HTR-8/SVneo (cell line): ENCODE data around the gene LRFN4.

ENCODE experiments used
- DNase-seq: peaks from one replicate; pipeline ENCODE4 v3.0.0; 2011; ENCODE audit warnings: low spot score, mixed read lengths; ENCODE audit not compliant: insufficient read length
- FAIRE-seq: peaks from 2 replicates; lab custom pipeline; 2011; peaks lifted over from hg19 to GRCh38; lab: Jason Lieb, UNC

Gene LRFN4

DNA sequence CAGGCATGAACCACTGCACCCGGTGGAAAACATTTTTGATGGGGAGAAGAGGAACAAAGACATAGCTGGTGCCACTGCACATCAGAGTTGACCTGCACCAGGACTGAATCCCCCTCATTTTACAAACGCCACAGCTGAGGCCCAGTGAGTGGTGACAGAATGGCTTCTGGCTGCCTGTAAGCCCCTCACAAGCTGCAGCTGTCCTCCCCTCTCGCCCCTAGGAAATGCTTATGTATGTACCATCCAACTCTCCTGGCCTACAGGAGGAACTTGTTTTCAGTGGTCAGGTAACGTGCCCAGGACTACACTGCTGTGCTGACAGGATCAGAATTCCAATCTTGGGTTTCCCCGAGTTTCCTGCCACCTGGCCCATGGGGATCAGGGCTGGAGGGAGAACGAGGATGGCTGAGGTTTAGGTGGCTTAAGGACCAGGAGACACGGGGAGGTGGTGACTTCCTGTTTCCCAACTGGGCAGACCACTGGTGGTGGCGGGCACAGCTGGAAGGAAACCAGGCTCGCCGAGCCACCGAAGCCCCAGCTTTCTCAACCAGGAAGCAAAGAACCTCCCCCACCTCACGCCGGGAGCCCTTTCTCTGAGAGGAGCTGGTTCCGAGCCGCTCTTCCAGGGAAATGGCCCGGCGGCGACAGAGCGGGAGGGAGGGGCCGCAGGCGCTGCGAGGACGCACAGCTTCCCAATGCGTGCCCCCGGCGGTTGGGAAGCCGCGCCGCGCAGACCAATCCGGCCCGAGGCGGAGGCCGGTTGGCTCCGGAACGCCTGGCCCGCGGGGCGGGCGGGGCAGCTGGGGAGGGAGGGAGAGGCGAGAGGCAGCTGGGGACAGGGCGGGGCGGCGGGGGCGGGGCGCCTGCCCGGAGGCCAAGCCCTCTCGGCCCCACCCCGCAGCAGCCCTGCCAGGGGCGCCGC is 1.0 kb upstream of the LRFN4 start:
- FAIRE-seq: peak; percentile 96

GRCh38 chr11:66857234-66857926 is 516 bp downstream of the LRFN4 start:
- no peak for FAIRE-seq
- peak; percentile 32 for DNase-seq

More for the DNA sequence above, 1.0 kb upstream of the LRFN4 start:
- DNase-seq: peak; percentile 94

DNA sequence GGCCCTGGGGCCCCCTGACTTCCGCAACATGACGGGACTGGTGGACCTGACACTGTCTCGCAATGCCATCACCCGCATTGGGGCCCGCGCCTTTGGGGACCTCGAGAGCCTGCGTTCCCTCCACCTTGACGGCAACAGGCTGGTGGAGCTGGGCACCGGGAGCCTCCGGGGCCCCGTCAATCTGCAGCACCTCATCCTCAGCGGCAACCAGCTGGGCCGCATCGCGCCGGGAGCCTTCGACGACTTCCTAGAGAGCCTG is 992 bp downstream of the LRFN4 start:
- no peak for FAIRE-seq
- no peak for DNase-seq

DNA sequence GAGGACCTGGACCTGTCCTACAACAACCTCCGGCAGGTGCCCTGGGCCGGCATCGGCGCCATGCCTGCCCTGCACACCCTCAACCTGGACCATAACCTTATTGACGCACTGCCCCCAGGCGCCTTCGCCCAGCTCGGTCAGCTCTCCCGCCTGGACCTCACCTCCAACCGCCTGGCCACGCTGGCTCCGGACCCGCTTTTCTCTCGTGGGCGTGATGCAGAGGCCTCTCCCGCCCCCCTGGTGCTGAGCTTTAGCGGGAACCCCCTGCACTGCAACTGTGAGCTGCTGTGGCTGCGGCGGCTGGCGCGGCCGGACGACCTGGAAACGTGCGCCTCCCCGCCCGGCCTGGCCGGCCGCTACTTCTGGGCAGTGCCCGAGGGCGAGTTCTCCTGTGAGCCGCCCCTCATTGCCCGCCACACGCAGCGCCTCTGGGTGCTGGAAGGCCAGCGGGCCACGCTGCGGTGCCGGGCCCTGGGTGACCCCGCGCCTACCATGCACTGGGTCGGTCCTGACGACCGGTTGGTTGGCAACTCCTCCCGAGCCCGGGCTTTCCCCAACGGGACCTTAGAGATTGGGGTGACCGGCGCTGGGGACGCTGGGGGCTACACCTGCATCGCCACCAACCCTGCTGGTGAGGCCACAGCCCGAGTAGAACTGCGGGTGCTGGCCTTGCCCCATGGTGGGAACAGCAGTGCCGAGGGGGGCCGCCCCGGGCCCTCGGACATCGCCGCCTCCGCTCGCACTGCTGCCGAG is 1.5 kb downstream of the LRFN4 start:
- FAIRE-seq: no peak
- DNase-seq: no peak

DNA sequence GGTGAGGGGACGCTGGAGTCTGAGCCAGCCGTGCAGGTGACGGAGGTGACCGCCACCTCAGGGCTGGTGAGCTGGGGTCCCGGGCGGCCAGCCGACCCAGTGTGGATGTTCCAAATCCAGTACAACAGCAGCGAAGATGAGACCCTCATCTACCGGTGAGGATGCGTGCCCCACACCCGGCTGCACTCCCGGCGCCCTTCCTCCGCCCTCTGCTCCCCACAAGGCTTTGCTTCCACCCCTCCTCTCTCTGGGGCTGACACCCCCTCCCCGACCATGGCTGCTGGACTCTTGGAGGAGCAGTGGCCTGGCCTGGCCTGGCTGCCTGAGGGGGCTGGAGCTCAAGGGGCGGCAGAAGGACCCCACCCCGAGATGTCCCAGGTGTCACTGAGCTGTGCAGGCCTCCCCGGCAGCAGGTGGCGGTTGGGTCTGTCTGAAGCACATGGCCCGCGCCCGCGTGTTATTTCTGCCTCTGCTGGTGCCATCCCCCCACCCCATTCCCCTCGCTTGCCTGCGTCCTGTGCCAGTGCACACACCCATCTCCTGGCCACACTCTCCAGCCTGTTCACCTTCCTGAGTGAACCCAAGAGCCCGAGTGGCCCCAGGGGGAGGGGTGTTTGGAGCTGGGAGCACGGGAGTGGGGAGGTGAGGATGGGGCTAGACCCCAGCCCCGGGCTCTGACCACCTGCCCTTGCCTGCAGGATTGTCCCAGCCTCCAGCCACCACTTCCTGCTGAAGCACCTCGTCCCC is 2.2 kb downstream of the LRFN4 start:
- FAIRE-seq (no peak), DNase-seq (no peak)

- no peak for DNase-seq
- FAIRE-seq: no peak
These were observed 3.0 kb downstream of the LRFN4 start for GRCh38 chr11:66859686-66860448.

DNA sequence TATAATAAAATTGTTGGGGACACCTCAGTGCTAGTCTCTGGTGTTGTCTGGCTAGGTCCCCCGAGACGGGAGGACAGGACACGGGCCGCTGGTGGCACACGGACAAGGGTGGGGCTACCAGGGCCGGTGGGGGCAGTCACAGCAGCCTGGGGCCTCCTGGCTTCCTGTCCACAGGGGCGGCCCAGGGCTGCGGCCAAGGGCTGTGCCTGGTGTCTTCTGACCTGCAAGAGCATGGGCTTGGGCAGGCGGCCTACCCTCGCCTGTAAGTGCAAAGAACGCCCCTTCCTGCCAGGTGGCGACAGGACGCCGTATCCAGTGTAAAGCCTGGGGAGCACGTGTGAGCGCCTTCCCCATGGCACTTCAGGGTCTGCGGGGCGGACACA is 3.6 kb downstream of the LRFN4 start:
- DNase-seq (no peak), FAIRE-seq (no peak)

DNA sequence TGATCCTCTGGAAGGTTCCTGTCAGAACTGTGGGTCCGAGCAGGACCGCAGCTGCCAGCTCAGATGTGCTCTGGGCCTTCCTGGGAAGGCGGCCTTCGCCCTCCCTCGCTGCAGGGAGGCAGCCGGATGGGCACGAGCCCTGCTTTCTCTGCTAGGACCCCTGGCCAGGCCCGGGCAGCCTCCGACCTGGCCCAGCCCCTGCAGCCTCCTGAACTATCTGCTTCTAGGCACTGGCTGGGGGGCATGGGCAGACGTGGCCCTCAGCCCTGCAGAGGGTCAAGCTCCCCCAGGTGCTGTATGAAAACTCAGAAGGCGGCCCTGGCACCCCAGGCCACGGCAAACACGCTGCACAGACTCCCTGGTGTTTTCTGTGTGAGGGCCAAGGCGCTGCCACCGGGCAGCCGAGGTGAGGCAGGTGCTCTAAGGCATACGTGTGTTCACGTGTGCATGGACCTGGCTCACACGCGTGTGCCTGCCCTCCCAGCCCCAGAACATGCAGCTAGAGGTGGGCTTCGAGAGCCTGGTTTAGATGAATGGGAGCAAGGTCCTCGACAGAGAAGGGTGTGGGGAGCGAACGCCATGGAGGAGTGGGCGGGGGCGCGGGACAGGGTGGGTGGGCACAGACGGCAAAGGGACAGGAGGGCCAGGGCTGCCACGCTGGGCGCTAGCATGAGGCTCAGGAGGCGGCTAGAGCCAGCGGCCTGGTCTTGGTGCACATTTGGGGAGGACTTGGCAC is 4.3 kb downstream of the LRFN4 start:
- no peak for FAIRE-seq
- DNase-seq: no peak

GRCh38 chr11:66861774-66862558 is 5.1 kb downstream of the LRFN4 start:
- no peak for DNase-seq
- no peak for FAIRE-seq

- no peak for FAIRE-seq
- no peak for DNase-seq
These were observed 5.7 kb downstream of the LRFN4 start for GRCh38 chr11:66862559-66863037.

DNA sequence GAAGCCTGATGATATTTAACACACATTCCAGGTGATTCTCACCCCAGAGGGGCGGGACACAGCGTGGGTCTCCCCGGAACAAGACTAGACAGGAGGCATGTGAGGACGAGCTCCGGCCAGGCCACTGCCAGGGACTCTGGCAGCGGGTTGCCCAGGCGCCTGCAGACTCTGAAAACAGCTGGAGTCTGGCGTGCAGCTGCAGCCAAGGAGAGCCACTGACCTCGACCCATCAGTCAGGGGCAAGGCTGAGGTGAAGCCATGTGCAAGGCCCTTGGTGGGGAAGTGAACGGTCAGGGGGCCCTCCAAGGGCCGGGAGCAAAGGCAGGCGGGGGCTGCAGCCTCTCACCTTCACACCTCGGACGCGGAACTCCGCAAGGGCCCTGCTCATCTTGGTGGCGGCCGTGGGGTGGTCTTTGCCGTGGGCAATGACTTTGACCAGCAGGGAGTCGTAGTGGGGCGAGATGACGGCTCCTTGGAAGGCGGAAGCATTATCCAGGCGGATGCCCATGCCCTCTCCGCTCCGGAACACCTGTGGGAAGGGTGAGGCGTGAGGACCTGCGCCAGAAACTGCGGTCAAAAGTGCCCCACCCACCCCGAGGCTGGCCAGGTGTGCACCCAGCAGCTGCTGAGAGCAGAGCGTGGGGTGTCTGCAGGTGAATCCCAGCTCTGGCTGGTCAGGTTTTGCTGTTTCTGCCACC is 6.7 kb downstream of the LRFN4 start:
- DNase-seq (no peak), FAIRE-seq (no peak)

DNA sequence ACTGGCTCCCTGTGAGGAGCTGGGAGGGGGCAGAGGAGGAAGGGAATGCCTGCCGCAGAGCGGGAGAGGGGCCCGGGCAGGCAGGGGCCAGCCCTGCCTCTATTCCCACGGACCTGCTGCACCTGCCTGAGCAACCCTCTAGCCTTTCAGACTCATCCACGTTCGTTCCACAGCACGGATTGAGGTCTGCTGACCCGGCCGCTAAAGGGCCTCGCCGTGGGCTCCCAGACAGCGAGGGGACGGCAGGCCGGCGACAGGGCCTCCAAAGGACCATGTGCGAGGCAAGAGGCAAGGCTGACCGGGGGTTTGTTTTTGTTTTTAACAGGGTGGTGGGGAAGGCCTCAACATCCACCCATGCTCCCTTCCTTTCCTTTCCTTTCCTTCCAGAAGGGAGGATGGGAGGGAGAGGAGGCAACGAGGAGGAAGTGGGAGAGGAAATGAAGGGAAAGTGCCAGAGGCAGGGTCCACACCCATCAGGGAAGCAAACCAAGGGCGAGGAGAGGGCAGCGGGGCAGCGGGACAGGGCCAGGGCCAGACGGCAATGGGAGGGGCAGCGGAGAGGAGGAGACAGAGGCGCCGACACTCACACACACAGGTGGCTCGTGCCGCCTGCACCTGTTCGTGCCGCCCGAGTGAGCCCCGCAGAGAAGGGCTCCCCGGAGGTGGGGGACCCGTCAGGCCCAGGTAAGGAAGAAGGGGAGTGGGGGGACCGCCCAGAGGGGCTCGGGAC is 7.5 kb downstream of the LRFN4 start:
- FAIRE-seq: no peak
- no peak for DNase-seq

DNA sequence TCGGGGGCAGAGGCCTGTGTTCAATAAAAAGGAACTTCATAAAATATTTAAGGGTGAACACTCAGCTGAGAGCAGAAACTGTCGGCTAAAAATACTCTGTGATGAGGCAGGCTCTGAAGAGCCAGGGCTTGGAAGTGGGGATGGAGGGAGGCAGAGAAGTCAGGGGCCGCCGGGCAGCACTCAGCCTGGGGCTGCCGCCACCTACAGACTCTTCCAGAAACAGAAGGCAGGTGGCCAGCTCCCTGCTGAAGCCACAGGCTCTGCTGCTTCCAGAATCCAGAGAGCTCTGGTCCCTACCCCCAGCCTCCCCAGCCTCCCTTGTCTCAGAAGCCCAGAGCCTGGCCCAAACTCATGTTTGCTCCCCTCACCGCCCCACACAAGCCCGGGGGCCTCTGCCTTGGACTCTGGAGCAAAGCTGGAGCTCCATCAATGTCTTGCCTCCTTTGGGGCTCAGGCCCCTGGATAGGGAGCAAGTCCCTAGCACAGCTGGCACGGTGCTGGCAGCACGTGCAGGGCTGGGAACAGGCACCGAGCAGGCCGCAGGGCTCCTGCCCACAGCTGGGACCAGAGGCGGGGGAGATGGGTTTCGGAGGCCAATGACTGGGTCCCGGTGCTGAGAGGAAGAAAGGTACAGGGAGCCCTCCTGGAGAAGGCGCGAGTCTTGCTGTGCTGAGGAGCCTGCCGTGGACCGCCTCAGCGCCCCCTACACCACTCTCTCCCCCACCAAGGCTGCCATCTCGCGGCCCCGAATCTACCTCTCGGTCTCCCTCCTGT is 8.2 kb downstream of the LRFN4 start:
- no peak for DNase-seq
- FAIRE-seq: no peak

DNA sequence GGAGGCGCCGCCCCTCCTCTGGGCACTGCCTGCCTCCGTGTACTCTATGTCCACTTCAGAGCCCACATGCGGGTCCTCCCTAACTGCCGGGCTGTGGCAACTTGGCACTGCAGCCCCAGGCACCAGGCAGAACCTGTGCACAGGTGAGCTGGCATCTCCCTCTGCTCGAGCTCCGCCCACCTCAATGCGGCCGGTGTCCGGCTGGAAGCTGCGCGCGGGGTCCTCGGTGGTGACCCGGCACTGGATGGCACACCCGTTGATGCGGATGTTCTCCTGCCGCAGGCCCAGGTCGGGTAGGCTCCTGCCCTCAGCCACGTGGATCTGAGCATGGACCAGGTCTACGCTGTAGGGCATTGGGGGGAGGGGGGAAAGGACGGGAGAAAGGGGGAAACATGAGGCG is 9.1 kb downstream of the LRFN4 start:
- DNase-seq: no peak
- no peak for FAIRE-seq

GRCh38 chr11:66866511-66866986 is 9.7 kb downstream of the LRFN4 start:
- no peak for FAIRE-seq

DNA sequence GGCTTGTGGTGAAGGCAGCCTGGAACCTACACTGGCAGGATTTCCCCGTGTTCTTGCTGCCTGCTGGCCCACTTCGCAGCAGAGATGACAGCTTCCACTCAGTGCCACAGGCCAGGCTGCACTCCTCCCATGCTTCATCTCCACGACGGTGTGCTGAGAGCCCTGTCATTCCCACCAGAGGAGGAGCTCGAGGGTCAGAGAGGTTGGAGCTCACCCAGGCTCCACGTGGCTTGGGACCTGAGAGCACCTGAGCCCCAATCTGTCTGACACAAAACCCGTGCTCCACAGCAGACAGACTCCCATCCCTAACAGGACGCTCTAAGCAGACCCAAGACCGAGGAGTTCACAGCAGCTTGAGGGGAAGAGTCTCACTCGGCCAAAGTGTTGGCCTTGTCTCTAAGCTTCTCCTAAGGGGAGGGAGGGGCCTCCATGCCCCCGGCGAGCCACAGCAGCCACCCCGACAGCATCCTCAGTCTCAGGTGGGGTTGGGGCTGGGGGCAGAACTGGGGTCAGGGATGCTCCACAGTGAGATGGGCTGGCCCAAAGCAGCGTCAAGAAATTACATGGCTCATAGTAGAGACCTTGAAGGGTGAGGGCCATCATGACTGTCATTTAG is 10.7 kb downstream of the LRFN4 start:
- FAIRE-seq (no peak), DNase-seq (no peak)

More at GRCh38 chr11:66866511-66866986, 9.7 kb downstream of the LRFN4 start:
- DNase-seq: no peak
